ENCODE results near the gene DCXR.
A peak's percentile ranks its signal among the peaks of the same experiment; 100 is the strongest.
"Not testable (repeated sequence)": the region's sequence is repeated elsewhere in the genome, so short reads cannot be mapped to it uniquely, and the experiment has no call there.

Gene DCXR

GRCh38 chr17:82047914-82048570 lies 10.5 kb upstream of the DCXR start:
- in situ Hi-C loops (cut with HindIII; ENCODE audit: low pct_ligation_motif_present, low pct_unique_long_range_greater_than_20kb, low sequenced_read_pairs): no loop called here
- no peak for DNase-seq

DNA sequence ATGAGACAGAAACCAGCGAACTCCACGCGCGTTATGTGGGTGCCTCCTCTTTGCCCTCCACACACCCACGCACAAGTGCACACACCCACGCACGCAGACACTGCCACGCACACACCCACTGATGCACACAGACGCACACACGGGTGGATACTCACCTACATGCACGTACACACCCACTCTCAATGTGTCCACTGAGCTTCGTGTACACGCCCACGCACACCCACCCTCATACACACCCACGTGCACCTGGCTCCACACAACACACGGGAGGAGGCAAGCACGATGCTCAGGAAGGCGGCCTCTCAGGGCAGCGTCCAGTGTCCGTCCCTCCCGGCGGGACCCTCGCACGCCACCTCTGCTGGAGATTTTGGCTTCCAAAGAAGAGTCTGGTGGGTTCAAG lies 9.9 kb upstream of the DCXR start:
- in situ Hi-C loops (cut with HindIII; ENCODE audit: low pct_ligation_motif_present, low pct_unique_long_range_greater_than_20kb, low sequenced_read_pairs): no loop called here
- DNase-seq: no peak

DNA sequence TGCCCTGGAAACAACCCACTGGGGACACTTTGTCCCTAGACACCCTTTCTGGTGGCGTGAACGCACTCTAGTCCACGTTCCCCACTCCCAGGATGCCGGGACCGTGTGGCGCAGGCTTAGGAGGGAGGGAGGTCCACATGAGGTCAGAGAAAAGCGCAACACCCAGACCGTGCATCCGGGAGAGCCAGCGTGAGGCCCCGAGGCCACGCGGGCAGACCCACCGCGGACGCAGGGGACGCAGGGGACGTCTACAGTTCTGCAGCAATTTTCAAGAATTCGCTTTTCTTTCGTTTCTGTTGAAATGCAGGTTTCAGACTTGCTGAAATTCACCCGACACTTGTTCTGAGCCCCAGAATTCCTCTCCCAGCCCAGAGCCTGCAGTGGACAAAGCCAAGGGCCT lies 9.4 kb upstream of the DCXR start:
- in situ Hi-C loops (cut with HindIII; ENCODE audit: low pct_ligation_motif_present, low pct_unique_long_range_greater_than_20kb, low sequenced_read_pairs): no loop called here
- no peak for DNase-seq

DNA sequence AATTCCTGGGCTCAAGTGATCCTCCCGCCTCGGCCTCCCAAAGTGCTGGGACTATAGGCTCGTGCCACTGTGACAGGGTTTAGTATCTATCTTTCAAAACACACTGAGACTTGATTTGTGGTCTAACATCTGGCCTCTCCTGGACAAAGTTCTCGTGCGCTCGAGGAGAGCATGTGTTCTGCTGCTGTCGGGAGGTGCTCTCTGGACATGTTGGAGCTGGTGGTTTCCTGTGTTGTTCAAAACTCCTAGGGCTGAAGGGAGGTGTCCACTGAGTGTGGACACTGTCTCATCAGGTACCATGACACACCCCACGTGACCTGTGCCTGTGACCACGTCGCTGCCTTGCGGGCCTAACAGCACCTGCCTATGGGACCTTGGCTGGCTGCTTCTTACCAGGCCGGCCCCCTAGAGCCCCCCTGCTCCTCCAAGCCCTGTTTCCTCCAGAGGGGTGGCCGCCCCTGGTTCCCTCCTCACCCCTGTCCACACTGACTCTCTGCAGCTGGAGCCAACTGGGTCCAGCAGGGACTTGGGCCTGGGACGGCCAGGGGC lies 8.5 kb upstream of the DCXR start:
- DNase-seq: no peak
- in situ Hi-C loops (cut with HindIII; ENCODE audit: low pct_ligation_motif_present, low pct_unique_long_range_greater_than_20kb, low sequenced_read_pairs): no loop called here

DNA sequence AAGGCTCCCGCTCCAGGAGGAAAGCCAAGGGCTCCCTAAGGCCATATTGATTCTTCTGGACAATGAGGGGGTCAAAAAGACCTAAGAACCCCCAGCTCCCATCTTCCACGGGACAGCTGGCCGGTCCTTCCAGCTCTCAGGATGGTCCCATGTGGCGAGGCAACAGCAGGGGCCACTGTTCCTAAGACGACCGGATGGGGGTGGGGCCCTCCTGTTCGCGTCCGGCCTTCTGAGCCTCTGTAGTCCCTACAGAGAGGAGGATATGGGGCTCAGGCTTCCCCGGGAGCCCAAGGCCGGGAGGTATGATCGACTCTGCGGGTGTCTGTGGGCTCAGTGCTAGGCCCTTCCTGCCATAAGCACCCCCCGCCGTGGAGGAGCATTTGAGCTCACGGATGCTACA lies 6.0 kb upstream of the DCXR start:
- in situ Hi-C loops (cut with HindIII; ENCODE audit: low pct_ligation_motif_present, low pct_unique_long_range_greater_than_20kb, low sequenced_read_pairs): no loop called here

GRCh38 chr17:82042649-82043048 lies 5.2 kb upstream of the DCXR start:
- in situ Hi-C loops (cut with HindIII; ENCODE audit: low pct_ligation_motif_present, low pct_unique_long_range_greater_than_20kb, low sequenced_read_pairs): no loop called here
- no peak for DNase-seq

More for the DNA sequence above, 6.0 kb upstream of the DCXR start:
- no peak for DNase-seq

DNA sequence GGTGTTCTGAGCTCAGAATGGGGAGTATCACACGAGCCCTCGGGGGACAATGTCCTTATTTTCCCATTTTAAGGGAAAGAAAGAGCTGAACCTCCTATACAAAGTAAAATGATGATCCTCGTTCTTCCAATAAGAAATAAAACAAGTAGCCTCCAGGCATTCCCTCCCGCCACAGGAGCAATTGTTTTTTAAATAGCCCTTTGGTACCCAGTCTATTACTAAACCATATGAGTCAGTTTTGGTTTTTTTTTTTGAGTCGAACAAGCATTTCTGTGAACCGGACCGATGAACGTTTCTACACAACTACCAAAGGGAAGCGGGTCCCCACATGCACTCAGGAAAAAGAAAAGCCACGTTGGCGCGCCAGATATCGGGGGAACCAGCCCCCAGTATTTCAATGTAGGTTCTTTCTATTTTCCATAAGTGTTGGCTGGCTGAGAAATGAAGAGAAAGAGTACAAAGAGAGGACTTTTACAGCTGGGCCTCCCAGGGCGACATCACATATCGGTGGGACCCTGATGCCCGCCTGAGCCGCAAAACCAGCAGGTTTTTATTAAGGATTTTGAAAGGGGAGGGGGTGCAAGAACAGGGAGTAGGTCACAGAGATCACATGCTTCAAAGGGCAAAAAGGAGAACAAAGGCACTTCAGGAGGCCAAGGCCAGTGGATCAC lies 3.8 kb upstream of the DCXR start:
- no peak for DNase-seq
- in situ Hi-C loops (cut with HindIII; ENCODE audit: low pct_ligation_motif_present, low pct_unique_long_range_greater_than_20kb, low sequenced_read_pairs): no loop called here

- DNase-seq: no peak
- in situ Hi-C loops (cut with HindIII; ENCODE audit: low pct_ligation_motif_present, low pct_unique_long_range_greater_than_20kb, low sequenced_read_pairs): no loop called here
Observed at GRCh38 chr17:82039695-82040299, 2.3 kb upstream of the DCXR start.

GRCh38 chr17:82038796-82039409 lies 1.4 kb upstream of the DCXR start:
- in situ Hi-C loops (cut with HindIII; ENCODE audit: low pct_ligation_motif_present, low pct_unique_long_range_greater_than_20kb, low sequenced_read_pairs); DNase-seq: not testable (repeated sequence)

- no peak for DNase-seq
- in situ Hi-C loops (cut with HindIII; ENCODE audit: low pct_ligation_motif_present, low pct_unique_long_range_greater_than_20kb, low sequenced_read_pairs): no loop called here
Observed at GRCh38 chr17:82037889-82038195, 345 bp upstream of the DCXR start.

DNA sequence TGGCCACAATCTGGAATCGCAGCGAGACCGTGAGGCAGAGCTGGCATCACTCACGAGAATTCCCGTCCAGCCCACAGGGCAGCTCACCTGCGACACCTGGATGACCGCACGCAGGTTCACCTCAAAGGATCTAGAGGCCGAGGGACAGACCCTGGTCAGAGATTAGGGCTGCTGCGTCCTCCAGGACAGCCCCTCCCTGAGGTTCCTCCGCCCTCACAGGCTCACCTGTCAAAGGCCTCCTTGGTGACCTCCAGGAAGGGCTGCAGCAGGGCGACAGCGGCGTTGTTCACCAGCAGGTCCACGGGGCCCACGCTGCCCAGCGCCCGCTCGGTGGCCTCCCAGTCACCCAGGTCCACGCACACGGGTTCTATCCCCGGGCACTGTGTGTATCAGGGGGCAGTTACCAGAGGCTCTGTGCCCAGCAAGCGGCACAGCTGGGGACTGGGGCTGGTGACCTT lies 834 bp downstream of the DCXR start:
- in situ Hi-C loops (cut with HindIII; ENCODE audit: low pct_ligation_motif_present, low pct_unique_long_range_greater_than_20kb, low sequenced_read_pairs): no loop called here
- DNase-seq: no peak

DNA sequence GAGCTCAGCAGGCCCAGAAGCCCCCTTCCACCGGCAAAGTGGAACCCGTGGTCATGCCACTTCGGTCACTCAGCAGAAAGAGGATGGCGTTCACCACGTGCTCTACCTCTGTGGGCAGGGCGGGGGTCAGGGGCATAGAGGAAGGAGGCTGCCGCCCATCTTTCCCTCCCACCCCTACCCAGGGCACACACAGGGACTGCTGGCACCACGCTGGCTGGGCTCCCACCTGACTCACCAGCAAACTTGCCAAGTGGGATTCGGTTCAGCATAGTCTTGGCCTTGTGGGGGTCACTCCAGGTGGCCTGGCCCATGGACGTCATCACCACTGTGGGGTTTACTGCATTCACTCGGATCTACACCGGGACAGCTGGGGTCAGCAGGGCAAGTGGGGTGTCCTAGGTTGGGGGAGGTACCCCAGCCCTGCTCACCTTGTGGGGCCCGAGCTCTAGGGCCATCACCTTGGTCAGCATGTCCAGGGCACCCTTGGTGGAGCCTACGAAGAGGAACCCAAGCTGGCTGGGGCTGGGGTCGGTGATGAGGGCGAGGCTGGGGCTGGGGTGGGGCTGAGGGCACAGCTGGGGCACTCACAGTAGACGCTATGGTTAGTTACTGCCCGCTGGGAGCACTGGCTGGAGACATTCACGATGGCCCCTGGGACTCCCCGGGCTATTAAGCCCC lies 1.4 kb downstream of the DCXR start:
- in situ Hi-C loops (cut with HindIII; ENCODE audit: low pct_ligation_motif_present, low pct_unique_long_range_greater_than_20kb, low sequenced_read_pairs): no loop called here
- no peak for DNase-seq

DNA sequence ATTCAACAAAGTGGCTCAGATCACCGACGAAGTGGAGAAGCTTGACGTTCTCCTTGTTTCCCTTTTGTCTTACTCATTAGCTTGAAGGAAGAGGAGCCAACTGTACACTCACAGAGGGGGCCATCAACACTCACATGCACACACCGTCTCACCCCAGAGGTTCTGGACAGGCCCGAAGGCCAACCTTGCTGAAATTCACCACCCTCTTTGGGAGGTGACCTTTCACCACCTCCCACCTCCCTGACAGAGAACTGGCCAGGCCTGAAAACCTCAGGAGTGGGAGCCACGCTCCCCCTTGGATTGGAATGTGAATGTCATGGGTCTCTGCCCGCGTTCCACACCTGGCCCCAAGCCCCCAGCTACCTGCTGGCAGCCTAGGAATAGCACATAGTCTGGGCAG lies 2.0 kb downstream of the DCXR start:
- DNase-seq: no peak
- in situ Hi-C loops (cut with HindIII; ENCODE audit: low pct_ligation_motif_present, low pct_unique_long_range_greater_than_20kb, low sequenced_read_pairs): no loop called here

- in situ Hi-C loops (cut with HindIII; ENCODE audit: low pct_ligation_motif_present, low pct_unique_long_range_greater_than_20kb, low sequenced_read_pairs): no loop called here
- no peak for DNase-seq
Observed at GRCh38 chr17:82034371-82035011, 3.0 kb downstream of the DCXR start.

- in situ Hi-C loops (cut with HindIII; ENCODE audit: low pct_ligation_motif_present, low pct_unique_long_range_greater_than_20kb, low sequenced_read_pairs): no loop called here
- no peak for DNase-seq
Observed at GRCh38 chr17:82033359-82034085, 4.0 kb downstream of the DCXR start.

- DNase-seq: no peak
- in situ Hi-C loops (cut with HindIII; ENCODE audit: low pct_ligation_motif_present, low pct_unique_long_range_greater_than_20kb, low sequenced_read_pairs): no loop called here
Observed at GRCh38 chr17:82031885-82032627, 5.4 kb downstream of the DCXR start.

- in situ Hi-C loops (cut with HindIII; ENCODE audit: low pct_ligation_motif_present, low pct_unique_long_range_greater_than_20kb, low sequenced_read_pairs): no loop called here
- DNase-seq: peak; percentile 54
Observed at GRCh38 chr17:82031303-82031884, 6.1 kb downstream of the DCXR start, which contains the start of gene RAC3. TSS of gene RAC3 (plus strand) at chr17:82031678. CDS start at chr17:82031762, 84 bp downstream.
